Naive thymus-derived CD4-positive, alpha-beta T cell (primary cell): Measurements from ENCODE around the gene JDP2. TPM values are rescaled to one million over a fixed set of nuclear protein-coding genes. Genes with fewer than 3 reads are reported as not detected.

Source experiments
- ATAC-seq: fragments of 150-1000 bp; cut with Tn5 transposase; 2 replicates; pipeline ENCODE4 v1.10.0; 2021; ENCODE audit warnings: mild to moderate bottlenecking, moderate library complexity
- CTCF ChIA-PET: fragments of 350-600 bp; sonication (Branson Sonifier 250); formaldehyde crosslinking; loops from one replicate; lab custom pipeline; 2021; ENCODE audit warnings: antibody characterized with exemption; lab: Charles Lee
- POLR2A ChIA-PET: fragments of 350-600 bp; sonication (Branson Sonifier 250); formaldehyde crosslinking; loops from one replicate; lab custom pipeline; 2021; ENCODE audit warnings: antibody characterized with exemption, inconsistent platforms; lab: Charles Lee
- DNase-seq, 9 donors: peaks; one replicate each; pipeline versions ENCODE4 v3.0.0 to v3.0.0-alpha.2; 2020 to 2022; ENCODE audit warnings: mixed read lengths in 1 of 9
- H3K27ac ChIP-seq: one replicate; pipeline ENCODE4 v1.7.0; 2013; ENCODE audit warnings: mild to moderate bottlenecking, low read depth, low read length, moderate library complexity
- H3K27me3 ChIP-seq, 2 donors: one replicate each; pipeline ENCODE4 v1.7.0; 2013; ENCODE audit warnings: low read length in 2 of 2, mild to moderate bottlenecking in 2 of 2, moderate library complexity in 2 of 2; ENCODE audit not compliant: control insufficient read depth in 2 of 2, insufficient read depth in 2 of 2
- H3K36me3 ChIP-seq, 3 experiments: 1 replicate in 2 of 3; 2 replicates in 1 of 3; pipeline ENCODE4 v1.7.0; 2013; ENCODE audit warnings: low read length in 3 of 3, mild to moderate bottlenecking in 3 of 3, moderate library complexity in 1 of 3; ENCODE audit not compliant: insufficient read depth in 3 of 3, control insufficient read depth in 2 of 3
- H3K4me1 ChIP-seq, 2 donors: one replicate each; pipeline ENCODE4 v1.7.0; 2013; ENCODE audit warnings: low read length in 2 of 2, mild to moderate bottlenecking in 2 of 2, moderate library complexity in 1 of 2; ENCODE audit not compliant: control insufficient read depth in 2 of 2, insufficient read depth in 2 of 2
- H3K4me3 ChIP-seq: 2 replicates; pipeline ENCODE4 v1.7.0; 2013; ENCODE audit warnings: mild to moderate bottlenecking, low read length
- H3K9me3 ChIP-seq, 3 experiments: 1 replicate in 2 of 3; 2 replicates in 1 of 3; pipeline ENCODE4 v1.7.0; 2013; ENCODE audit warnings: low read length in 3 of 3; ENCODE audit not compliant: control insufficient read depth in 2 of 3
- H3K27ac Mint-ChIP-seq, 9 donors: one replicate each; pipeline ENCODE4 v1.8.0; 2020 to 2022; ENCODE audit warnings: mixed read lengths in 9 of 9, mild to moderate bottlenecking in 8 of 9, moderate library complexity in 5 of 9, inconsistent platforms in 2 of 9
- H3K27me3 Mint-ChIP-seq, 5 donors: one replicate each; pipeline ENCODE4 v1.8.0; 2021 to 2022; ENCODE audit warnings: mixed read lengths in 5 of 5, mild to moderate bottlenecking in 1 of 5
- H3K36me3 Mint-ChIP-seq, 5 donors: one replicate each; pipeline ENCODE4 v1.8.0; 2020 to 2022; ENCODE audit warnings: mixed read lengths in 5 of 5, mild to moderate bottlenecking in 3 of 5, inconsistent platforms in 1 of 5
- H3K4me1 Mint-ChIP-seq, 7 donors: one replicate each; pipeline ENCODE4 v1.8.0; 2020 to 2022; ENCODE audit warnings: mixed read lengths in 7 of 7, mild to moderate bottlenecking in 3 of 7, inconsistent platforms in 1 of 7
- H3K4me3 Mint-ChIP-seq, 10 donors: one replicate each; pipeline ENCODE4 v1.8.0; 2020 to 2022; ENCODE audit warnings: mild to moderate bottlenecking in 10 of 10, mixed read lengths in 10 of 10, moderate library complexity in 6 of 10, inconsistent platforms in 2 of 10
- H3K9me3 Mint-ChIP-seq, 11 donors: one replicate each; pipeline ENCODE4 v1.8.0; 2020 to 2022; ENCODE audit warnings: mixed read lengths in 11 of 11, mild to moderate bottlenecking in 4 of 11, inconsistent platforms in 1 of 11, moderate library complexity in 1 of 11
- intact Hi-C, 2 donors: fragments of 100-400 bp; cut with micrococcal nuclease; formaldehyde crosslinking; loops; one replicate each; pipeline ENCODE4 v1.15.1; 2023
- polyA plus RNA-seq, 2 donors: library from polyadenylated mRNA; unstranded; fragments of 300-500 nt; fragmentation: Illumina TruSeq; gene quantifications; one replicate each; pipeline ENCODE4 v1.2.3, GENCODE V29; 2021
- total RNA-seq, 6 experiments: library from RNA in 5 of 6; stranded (reverse) in 5 of 6; gene quantifications; 1 replicate in 5 of 6; 2 replicates in 1 of 6; pipeline ENCODE4 v1.2.3 and lab custom pipeline; 2021 to 2026

JDP2 gene
- total and polyA plus RNA-seq, 7 experiments from 2014 or later = 0.86 to 29.0 (median 1.5) TPM; not detected in 2

DNA sequence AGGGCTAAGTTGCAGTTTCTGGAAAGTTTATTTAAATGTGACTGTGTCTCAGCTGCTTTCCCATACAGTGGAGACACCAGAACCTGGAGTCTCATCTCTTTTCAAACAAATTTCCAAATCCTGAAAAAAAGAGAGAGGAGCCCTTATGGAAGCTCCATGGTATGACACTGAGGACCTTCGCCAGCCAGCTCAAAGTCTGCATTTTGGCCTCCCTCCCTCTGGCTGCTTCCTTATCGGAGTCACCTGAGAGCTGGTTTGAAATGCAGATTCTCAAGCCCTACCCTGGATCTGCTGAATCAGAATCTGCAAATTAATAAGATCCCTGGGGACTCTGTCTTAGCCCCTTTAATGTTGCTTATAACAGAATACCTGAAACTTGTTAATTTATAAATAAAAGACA is 21.7 kb upstream of the JDP2 start:
- Mint-ChIP-seq H3K27me3 (peaks cover 0 to 13% (median 0%) of the 10 kb centered on the region in 5 donors), H3K4me1 (peaks cover 0 to 6% (median 0%) of the 10 kb centered on the region in 7 donors), H3K36me3 (peaks cover 0 to 3% (median 0%) of the 10 kb centered on the region in 5 donors), H3K9me3 (no peaks in the 10 kb centered on the region), H3K27ac (no peak overlapping the region), H3K4me3 (no peak overlapping the region)
- Histone ChIP-seq H3K27ac (no peak overlapping the region), H3K4me1 (no peaks in the 10 kb centered on the region), H3K4me3 (no peak overlapping the region), H3K36me3 (no peaks in the 10 kb centered on the region), H3K27me3 (no peaks in the 10 kb centered on the region), H3K9me3 (no peaks in the 10 kb centered on the region)
- no peak for ATAC-seq
- no peak for DNase-seq
- ChIA-PET CTCF (no interaction called here), POLR2A (no interaction called here)
- intact Hi-C loops = no loop called here

DNA sequence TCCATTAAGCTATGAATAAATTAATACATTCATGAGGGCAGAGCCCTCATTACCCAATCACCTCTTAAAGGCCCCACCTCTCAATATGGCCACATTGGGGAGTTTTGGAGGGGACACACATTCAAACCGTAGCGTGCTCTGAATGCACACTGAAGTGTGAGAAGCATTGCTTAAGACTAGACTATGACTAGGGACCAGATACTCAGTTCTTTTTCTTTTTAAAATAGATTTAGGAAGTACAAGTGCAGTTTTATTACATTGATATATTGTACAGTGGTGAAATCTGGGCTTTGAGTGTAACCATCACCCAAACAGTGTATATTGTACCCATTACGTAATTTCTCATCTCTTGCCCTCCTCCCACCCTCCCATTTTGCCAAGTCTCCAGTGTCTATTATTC is 21.0 kb upstream of the JDP2 start:
- intact Hi-C loops = no loop called here
- peaks cover 0 to 13% (median 0%) of the 10 kb centered on the region in 5 donors for H3K27me3 Mint-ChIP-seq
- no peak overlapping the region for H3K27ac ChIP-seq
- no peak overlapping the region for H3K4me3 Mint-ChIP-seq
- no peak overlapping the region for H3K27ac Mint-ChIP-seq
- ChIA-PET POLR2A (no interaction called here), CTCF (no interaction called here)
- H3K36me3 Mint-ChIP-seq = no peaks in the 10 kb centered on the region
- no peak overlapping the region for H3K4me3 ChIP-seq
- no peaks in the 10 kb centered on the region for H3K9me3 ChIP-seq
- H3K4me1 Mint-ChIP-seq = no peaks in the 10 kb centered on the region
- H3K36me3 ChIP-seq = no peaks in the 10 kb centered on the region
- peak; percentile 60 for ATAC-seq
- H3K9me3 Mint-ChIP-seq = no peaks in the 10 kb centered on the region
- H3K27me3 ChIP-seq = no peaks in the 10 kb centered on the region
- DNase-seq = no peak
- no peaks in the 10 kb centered on the region for H3K4me1 ChIP-seq

DNA sequence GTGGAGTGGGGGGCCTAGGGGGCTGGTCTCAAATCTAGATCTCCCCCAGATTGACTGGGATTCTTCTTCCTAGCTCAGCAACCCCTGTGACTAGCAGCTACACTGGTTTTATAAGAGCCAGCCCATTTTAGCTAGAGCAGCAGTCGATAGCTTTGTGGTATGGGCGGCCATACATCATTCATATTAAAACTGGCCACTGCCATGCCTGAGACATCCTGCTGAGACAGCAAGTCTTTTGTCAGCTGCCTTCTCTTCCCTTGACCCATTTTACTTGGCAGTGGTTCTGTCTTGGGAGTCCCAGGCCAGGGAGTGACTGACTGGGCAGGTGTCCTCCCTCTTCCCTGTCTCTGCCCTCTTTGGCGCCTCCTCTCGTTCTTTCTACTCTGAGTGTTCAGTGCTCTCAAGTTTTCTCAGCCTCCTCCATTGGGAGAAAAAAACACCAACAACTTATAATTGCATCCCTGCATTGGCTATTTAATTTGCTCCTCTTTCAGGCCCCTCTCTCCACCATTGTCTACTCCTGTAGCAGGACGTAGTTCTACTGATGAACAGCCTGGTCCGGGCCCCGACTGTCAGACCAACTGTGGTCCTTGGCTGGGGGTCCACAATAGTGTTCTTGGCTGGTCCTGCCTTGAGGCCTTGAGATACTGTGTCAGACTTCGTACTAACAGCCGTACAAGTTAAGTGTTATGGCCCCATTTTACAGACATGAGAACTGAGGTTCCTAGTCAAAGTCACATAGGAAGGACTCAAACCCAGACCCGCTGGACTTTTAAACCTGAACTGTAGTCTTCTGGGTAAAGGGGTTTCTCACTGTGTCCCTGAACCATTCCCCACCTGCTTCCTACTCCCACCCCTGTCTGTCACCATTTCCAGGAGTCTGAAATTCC is 18.3 kb upstream of the JDP2 start:
- Histone ChIP-seq H3K36me3 (no peaks in the 10 kb centered on the region), H3K4me3 (no peak overlapping the region), H3K4me1 (no peaks in the 10 kb centered on the region), H3K27ac (no peak overlapping the region), H3K27me3 (no peaks in the 10 kb centered on the region), H3K9me3 (no peaks in the 10 kb centered on the region)
- ChIA-PET CTCF (no interaction called here), POLR2A (no interaction called here)
- Mint-ChIP-seq H3K4me3 (no peak overlapping the region), H3K27me3 (peaks cover 0 to 10% (median 0%) of the 10 kb centered on the region in 5 donors), H3K4me1 (no peaks in the 10 kb centered on the region), H3K9me3 (no peaks in the 10 kb centered on the region), H3K27ac (no peak overlapping the region), H3K36me3 (no peaks in the 10 kb centered on the region)
- no peak for DNase-seq
- ATAC-seq = no peak
- intact Hi-C loops = no loop called here

DNA sequence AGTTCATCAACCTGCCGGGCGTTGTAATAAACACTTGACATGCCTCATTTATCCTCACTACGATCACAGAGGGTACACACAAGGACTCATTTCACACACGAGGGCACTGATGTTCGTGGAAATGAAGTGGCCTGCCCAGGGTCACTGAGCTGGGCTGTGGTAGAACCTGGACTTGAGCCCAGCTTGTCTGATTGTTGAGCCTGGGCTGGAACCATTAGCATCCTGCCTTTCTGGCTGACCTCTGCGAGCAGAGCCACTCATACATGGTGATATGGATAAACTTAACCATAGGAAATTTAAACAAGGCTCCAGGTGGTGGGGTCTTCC is 16.6 kb upstream of the JDP2 start:
- H3K36me3 Mint-ChIP-seq = no peaks in the 10 kb centered on the region
- POLR2A ChIA-PET = no interaction called here
- no peak overlapping the region for H3K27ac Mint-ChIP-seq
- Histone ChIP-seq H3K9me3 (no peaks in the 10 kb centered on the region), H3K36me3 (no peaks in the 10 kb centered on the region), H3K4me3 (no peak overlapping the region), H3K4me1 (no peaks in the 10 kb centered on the region), H3K27me3 (no peaks in the 10 kb centered on the region), H3K27ac (no peak overlapping the region)
- intact Hi-C loops = no loop called here
- CTCF ChIA-PET = no interaction called here
- no peak for ATAC-seq
- no peak for DNase-seq
- H3K27me3 Mint-ChIP-seq = peaks cover 0 to 3% (median 0%) of the 10 kb centered on the region in 5 donors
- no peaks in the 10 kb centered on the region for H3K9me3 Mint-ChIP-seq
- no peaks in the 10 kb centered on the region for H3K4me1 Mint-ChIP-seq
- no peak overlapping the region for H3K4me3 Mint-ChIP-seq

GRCh38 chr14:75413013-75413412 is 14.8 kb upstream of the JDP2 start:
- Mint-ChIP-seq H3K4me3 (no peak overlapping the region), H3K27ac (no peak overlapping the region), H3K27me3 (peaks cover 0 to 3% (median 0%) of the 10 kb centered on the region in 5 donors), H3K36me3 (no peaks in the 10 kb centered on the region), H3K4me1 (peaks cover 0 to 2% (median 0%) of the 10 kb centered on the region in 7 donors), H3K9me3 (no peaks in the 10 kb centered on the region)
- H3K9me3 ChIP-seq = no peaks in the 10 kb centered on the region
- no peak overlapping the region for H3K27ac ChIP-seq
- ChIA-PET CTCF (no interaction called here), POLR2A (no interaction called here)
- DNase-seq (no peak), ATAC-seq (no peak)
- no peaks in the 10 kb centered on the region for H3K27me3 ChIP-seq
- no peaks in the 10 kb centered on the region for H3K36me3 ChIP-seq
- no peaks in the 10 kb centered on the region for H3K4me1 ChIP-seq
- no peak overlapping the region for H3K4me3 ChIP-seq
- intact Hi-C loops = no loop called here

GRCh38 chr14:75417674-75418073 is 10.1 kb upstream of the JDP2 start:
- intact Hi-C loops = no loop called here
- Histone ChIP-seq H3K4me1 (peaks cover 0 to 6% of the 10 kb centered on the region in 2 donors), H3K27me3 (no peaks in the 10 kb centered on the region), H3K9me3 (no peaks in the 10 kb centered on the region), H3K36me3 (no peaks in the 10 kb centered on the region), H3K27ac (no peak overlapping the region), H3K4me3 (no peak overlapping the region)
- CTCF ChIA-PET = no interaction called here
- Mint-ChIP-seq H3K36me3 (no peaks in the 10 kb centered on the region), H3K9me3 (no peaks in the 10 kb centered on the region), H3K27ac (no peak overlapping the region), H3K4me1 (peaks cover 0 to 33% (median 14%) of the 10 kb centered on the region in 7 donors), H3K27me3 (peaks cover 0 to 6% (median 0%) of the 10 kb centered on the region in 5 donors), H3K4me3 (no peak overlapping the region)
- ATAC-seq (no peak), DNase-seq (no peak)
- POLR2A ChIA-PET = interaction anchor here (0.6 kb wide), 1 partner anchor 1519 kb away, joined by 6 read pairs; no protein-coding TSS in a partner anchor
